IPS-11a (cell line): ENCODE measurements around the gene FZR1.
"Not testable (repeated sequence)": the region's sequence is repeated elsewhere in the genome, so short reads cannot be mapped to it uniquely, and the experiment has no call there.

Experiments
- H3K4me3 ChIP-seq: one replicate; pipeline ENCODE4 v1.5.1; 2013; ENCODE audit warnings: low read depth, low read length, control low read depth

Gene FZR1

GRCh38 chr19:3528080-3528479, 22.0 kb downstream of the FZR1 start:
- no peak overlapping the region for H3K4me3 ChIP-seq

GRCh38 chr19:3528539-3529211, 22.6 kb downstream of the FZR1 start:
- no peak overlapping the region for H3K4me3 ChIP-seq

- H3K4me3 ChIP-seq = not testable (repeated sequence)
These were observed 23.2 kb downstream of the FZR1 start for GRCh38 chr19:3529299-3529698.

- H3K4me3 ChIP-seq = no peak overlapping the region
These were observed 24.3 kb downstream of the FZR1 start for GRCh38 chr19:3530389-3530788.

GRCh38 chr19:3531716-3532115, 25.6 kb downstream of the FZR1 start:
- no peak overlapping the region for H3K4me3 ChIP-seq

GRCh38 chr19:3532154-3532786, 26.2 kb downstream of the FZR1 start:
- no peak overlapping the region for H3K4me3 ChIP-seq

- no peak overlapping the region for H3K4me3 ChIP-seq
These were observed 26.9 kb downstream of the FZR1 start for GRCh38 chr19:3533033-3533432.

- H3K4me3 ChIP-seq = no peak overlapping the region
These were observed 27.6 kb downstream of the FZR1 start for GRCh38 chr19:3533563-3534216.

GRCh38 chr19:3534375-3535234, 28.5 kb downstream of the FZR1 start:
- H3K4me3 ChIP-seq = no peak overlapping the region

- no peak overlapping the region for H3K4me3 ChIP-seq
These were observed 29.1 kb downstream of the FZR1 start for GRCh38 chr19:3535235-3535535.

- H3K4me3 ChIP-seq = no peak overlapping the region
These were observed 29.5 kb downstream of the FZR1 start for GRCh38 chr19:3535563-3535965.

- H3K4me3 ChIP-seq = no peak overlapping the region
These were observed 29.9 kb downstream of the FZR1 start for GRCh38 chr19:3535981-3536380.

GRCh38 chr19:3536429-3537100, 30.5 kb downstream of the FZR1 start:
- no peak overlapping the region for H3K4me3 ChIP-seq

- no peak overlapping the region for H3K4me3 ChIP-seq
These were observed 31.0 kb downstream of the FZR1 start for GRCh38 chr19:3537101-3537437.

- H3K4me3 ChIP-seq = no peak overlapping the region
These were observed 31.5 kb downstream of the FZR1 start for GRCh38 chr19:3537438-3538240.

- no peak overlapping the region for H3K4me3 ChIP-seq
These were observed 32.3 kb downstream of the FZR1 start for GRCh38 chr19:3538258-3538929.

- no peak within 1 kb of the TSS for H3K4me3 ChIP-seq
These were observed 33.0 kb downstream of the FZR1 start, which contains the start of gene TEKTIP1 for GRCh38 chr19:3538965-3539755. Gene TEKTIP1, plus strand, starts transcription at chr19:3539174. Its CDS starts 4 bp downstream, at chr19:3539178.

GRCh38 chr19:3539756-3540118, 33.6 kb downstream of the FZR1 start:
- no peak overlapping the region for H3K4me3 ChIP-seq
